ENCODE data around the gene MAPKAPK2. TPM values are rescaled to one million over a fixed set of nuclear protein-coding genes. Genes with fewer than 3 reads are reported as not detected.
A peak's percentile ranks its signal among the peaks of the same experiment; 100 is the strongest.
"Not testable (repeated sequence)": the region's sequence is repeated elsewhere in the genome, so short reads cannot be mapped to it uniquely, and the experiment has no call there.

Gene MAPKAPK2
- total RNA-seq (2021; fragmentation: NEBNext Ultra II Directional; extraction: Animal tissue kit (Norgen Biotek cat#: 25700)), result 10 to 100 TPM; 80.0 to 89.1 (median 86.0) TPM
- long read RNA-seq, partial matches to known transcripts, result 0 of 7 reads
- long read RNA-seq, other reads (novel, unspliced or antisense), result 7 of 7 reads

- no peaks in the 10 kb centered on the region; the same call in 1 of the 2 replicates for H3K36me3 Mint-ChIP-seq (ENCODE audit: low read depth)
- H3K27me3 Mint-ChIP-seq (ENCODE audit: insufficient read depth), result peaks cover 12% of the 10 kb centered on the region
- no peaks in the 10 kb centered on the region for H3K9me3 Mint-ChIP-seq
- H3K4me1 Mint-ChIP-seq (ENCODE audit: low read depth), result peaks cover 39% of the 10 kb centered on the region
- peak within 1 kb of the TSS; percentile 98 for H3K27ac Mint-ChIP-seq
- DNase-seq, result no peak
- peak within 1 kb of the TSS; percentile 100 for H3K4me3 Mint-ChIP-seq
- no peak for TF ChIP-seq CTCF (IDR thresholded peaks at IDR 0.05)
These were observed at the start of gene MAPKAPK2 for GRCh38 chr1:206684478-206685333. Gene MAPKAPK2 (plus strand): TSS chr1:206684905. CDS start chr1:206685230, 325 bp downstream.

- Mint-ChIP-seq H3K36me3 (ENCODE audit: low read depth) (peaks cover 8% of the 10 kb centered on the region; the same call in 1 of the 2 replicates), H3K27ac (peak within 1 kb of the TSS; percentile 93), H3K4me3 (peak within 1 kb of the TSS; percentile 99), H3K4me1 (ENCODE audit: low read depth) (peaks cover 66% of the 10 kb centered on the region), H3K9me3 (no peaks in the 10 kb centered on the region), H3K27me3 (ENCODE audit: insufficient read depth) (0 out of 2 replicates have a peak, but pooled peaks cover 3% of the 10 kb centered on the region)
- TF ChIP-seq CTCF (IDR thresholded peaks at IDR 0.05), result peak; percentile 8; the same call in 1 of the 2 replicates
- peak; percentile 94 for DNase-seq
These were observed 49.4 kb upstream of the MAPKAPK2 start, which contains the start of gene DYRK3 for GRCh38 chr1:206635080-206635977. Gene DYRK3 (plus strand): TSS chr1:206635536. CDS start chr1:206635704, 168 bp downstream.

GRCh38 chr1:206635978-206636345 lies 48.7 kb upstream of the MAPKAPK2 start:
- TF ChIP-seq CTCF (IDR thresholded peaks at IDR 0.05), result no peak
- Mint-ChIP-seq H3K36me3 (ENCODE audit: low read depth) (peaks cover 11% of the 10 kb centered on the region; the same call in 1 of the 2 replicates), H3K27ac (peak overlapping the region; percentile 85), H3K9me3 (no peaks in the 10 kb centered on the region), H3K4me1 (ENCODE audit: low read depth) (peaks cover 64% of the 10 kb centered on the region), H3K4me3 (peak overlapping the region; percentile 99), H3K27me3 (ENCODE audit: insufficient read depth) (0 out of 2 replicates have a peak, but pooled peaks cover 3% of the 10 kb centered on the region)
- peak; percentile 3 for DNase-seq

GRCh38 chr1:206636671-206637070 lies 48.0 kb upstream of the MAPKAPK2 start:
- peak overlapping the region; percentile 99 for H3K4me3 Mint-ChIP-seq
- DNase-seq, result no peak
- H3K9me3 Mint-ChIP-seq, result no peaks in the 10 kb centered on the region
- TF ChIP-seq CTCF (IDR thresholded peaks at IDR 0.05), result no peak
- H3K27me3 Mint-ChIP-seq (ENCODE audit: insufficient read depth), result 0 out of 2 replicates have a peak, but pooled peaks cover 3% of the 10 kb centered on the region
- peaks cover 59% of the 10 kb centered on the region for H3K4me1 Mint-ChIP-seq (ENCODE audit: low read depth)
- peak overlapping the region; percentile 85 for H3K27ac Mint-ChIP-seq
- peaks cover 11% of the 10 kb centered on the region; the same call in 1 of the 2 replicates for H3K36me3 Mint-ChIP-seq (ENCODE audit: low read depth)

GRCh38 chr1:206637605-206638004 lies 47.1 kb upstream of the MAPKAPK2 start:
- DNase-seq, result no peak
- H3K36me3 Mint-ChIP-seq (ENCODE audit: low read depth), result peaks cover 11% of the 10 kb centered on the region; the same call in 1 of the 2 replicates
- 0 out of 2 replicates have a peak, but pooled peaks cover 3% of the 10 kb centered on the region for H3K27me3 Mint-ChIP-seq (ENCODE audit: insufficient read depth)
- peak overlapping the region; percentile 99 for H3K4me3 Mint-ChIP-seq
- peaks cover 54% of the 10 kb centered on the region for H3K4me1 Mint-ChIP-seq (ENCODE audit: low read depth)
- TF ChIP-seq CTCF (IDR thresholded peaks at IDR 0.05), result no peak
- peak overlapping the region; percentile 85 for H3K27ac Mint-ChIP-seq
- no peaks in the 10 kb centered on the region for H3K9me3 Mint-ChIP-seq

GRCh38 chr1:206642074-206642473 lies 42.6 kb upstream of the MAPKAPK2 start:
- not testable (repeated sequence) for H3K27ac Mint-ChIP-seq; H3K4me3 Mint-ChIP-seq; DNase-seq; H3K27me3 Mint-ChIP-seq (ENCODE audit: insufficient read depth); H3K9me3 Mint-ChIP-seq
- Mint-ChIP-seq H3K36me3 (ENCODE audit: low read depth) (peaks cover 25% of the 10 kb centered on the region), H3K4me1 (ENCODE audit: low read depth) (peaks cover 22% of the 10 kb centered on the region)

All from HFFc6 (cell line).